GM12801 (cell line): ENCODE results near the gene DGKI.

ENCODE experiments used
- TF ChIP-seq, protein P1 (sequence below): IDR thresholded peaks from one replicate; pipeline ENCODE4 v1.5.1; 2011; ENCODE audit warnings: control low read depth; ENCODE audit not compliant: insufficient read length; ENCODE audit errors: extremely low read depth

The DGKI gene

DNA sequence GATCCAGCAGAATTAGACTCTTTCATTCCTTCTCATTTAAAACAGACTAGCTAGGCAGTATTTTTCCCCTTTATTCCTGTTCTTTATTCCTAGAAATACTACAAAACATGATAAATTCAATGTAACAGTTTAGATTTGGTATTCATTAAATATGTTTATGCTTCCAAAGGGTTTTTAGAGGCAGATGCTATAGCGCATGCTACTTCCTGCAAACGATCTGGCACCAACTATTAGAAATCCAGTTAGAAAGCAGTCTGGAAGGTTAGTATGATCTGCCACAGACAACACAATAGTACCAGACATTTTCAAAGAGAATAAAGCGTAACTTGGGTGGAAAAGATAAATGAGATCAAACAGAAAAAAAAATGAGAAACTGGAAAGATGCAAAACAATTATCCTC lies 439.7 kb downstream of the DGKI start:
- TF ChIP-seq, protein P1, sequence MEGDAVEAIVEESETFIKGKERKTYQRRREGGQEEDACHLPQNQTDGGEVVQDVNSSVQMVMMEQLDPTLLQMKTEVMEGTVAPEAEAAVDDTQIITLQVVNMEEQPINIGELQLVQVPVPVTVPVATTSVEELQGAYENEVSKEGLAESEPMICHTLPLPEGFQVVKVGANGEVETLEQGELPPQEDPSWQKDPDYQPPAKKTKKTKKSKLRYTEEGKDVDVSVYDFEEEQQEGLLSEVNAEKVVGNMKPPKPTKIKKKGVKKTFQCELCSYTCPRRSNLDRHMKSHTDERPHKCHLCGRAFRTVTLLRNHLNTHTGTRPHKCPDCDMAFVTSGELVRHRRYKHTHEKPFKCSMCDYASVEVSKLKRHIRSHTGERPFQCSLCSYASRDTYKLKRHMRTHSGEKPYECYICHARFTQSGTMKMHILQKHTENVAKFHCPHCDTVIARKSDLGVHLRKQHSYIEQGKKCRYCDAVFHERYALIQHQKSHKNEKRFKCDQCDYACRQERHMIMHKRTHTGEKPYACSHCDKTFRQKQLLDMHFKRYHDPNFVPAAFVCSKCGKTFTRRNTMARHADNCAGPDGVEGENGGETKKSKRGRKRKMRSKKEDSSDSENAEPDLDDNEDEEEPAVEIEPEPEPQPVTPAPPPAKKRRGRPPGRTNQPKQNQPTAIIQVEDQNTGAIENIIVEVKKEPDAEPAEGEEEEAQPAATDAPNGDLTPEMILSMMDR: no peak

DNA sequence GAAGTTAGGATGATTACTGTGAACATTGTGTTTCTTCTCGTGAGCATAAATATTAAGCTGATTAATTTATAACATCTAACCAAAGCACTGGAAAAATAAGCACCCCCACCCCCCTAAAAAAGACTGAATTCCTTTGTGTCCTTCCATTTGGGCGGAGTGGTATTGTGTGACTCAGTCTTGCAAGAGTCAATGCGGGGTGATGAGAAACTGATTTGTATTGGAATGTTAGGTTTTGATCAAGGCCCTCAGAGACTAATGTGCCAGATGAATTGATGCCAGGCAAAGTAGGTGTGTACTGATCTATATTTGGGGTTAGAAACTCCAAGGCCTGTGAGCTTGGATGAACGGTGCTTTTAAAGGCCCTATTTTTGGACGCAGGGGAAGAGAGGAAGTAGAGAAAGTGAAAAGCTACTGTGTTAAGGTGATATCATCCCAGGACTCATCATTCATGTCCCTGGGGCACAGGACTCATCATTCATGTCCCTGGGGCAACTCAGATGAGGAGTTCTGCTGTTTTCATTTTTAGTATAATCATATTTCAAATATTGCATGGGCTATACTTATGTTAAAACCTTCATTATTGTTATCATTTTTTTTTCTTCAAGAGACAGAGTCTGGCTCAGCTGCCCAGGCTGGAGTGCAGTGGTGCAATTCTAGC lies 442.0 kb downstream of the DGKI start:
- TF ChIP-seq, protein P1: no peak

DNA sequence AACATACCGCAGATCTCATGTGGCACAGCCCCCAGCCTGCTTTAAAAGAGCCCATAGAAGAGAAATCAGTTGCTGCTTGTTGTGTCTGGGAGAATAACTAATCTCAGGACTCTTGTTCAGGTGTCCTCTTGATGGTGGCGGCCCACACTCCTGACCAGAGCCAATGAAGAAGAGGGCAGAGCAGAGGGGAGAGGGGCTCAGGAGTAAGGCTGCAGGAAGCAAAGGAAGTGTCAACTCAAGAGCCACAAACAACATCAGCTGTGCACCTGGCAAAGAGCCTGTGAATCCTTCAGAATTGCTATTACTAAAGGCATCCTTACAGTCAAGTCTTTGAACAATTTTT lies 443.4 kb downstream of the DGKI start:
- TF ChIP-seq, protein P1: no peak

DNA sequence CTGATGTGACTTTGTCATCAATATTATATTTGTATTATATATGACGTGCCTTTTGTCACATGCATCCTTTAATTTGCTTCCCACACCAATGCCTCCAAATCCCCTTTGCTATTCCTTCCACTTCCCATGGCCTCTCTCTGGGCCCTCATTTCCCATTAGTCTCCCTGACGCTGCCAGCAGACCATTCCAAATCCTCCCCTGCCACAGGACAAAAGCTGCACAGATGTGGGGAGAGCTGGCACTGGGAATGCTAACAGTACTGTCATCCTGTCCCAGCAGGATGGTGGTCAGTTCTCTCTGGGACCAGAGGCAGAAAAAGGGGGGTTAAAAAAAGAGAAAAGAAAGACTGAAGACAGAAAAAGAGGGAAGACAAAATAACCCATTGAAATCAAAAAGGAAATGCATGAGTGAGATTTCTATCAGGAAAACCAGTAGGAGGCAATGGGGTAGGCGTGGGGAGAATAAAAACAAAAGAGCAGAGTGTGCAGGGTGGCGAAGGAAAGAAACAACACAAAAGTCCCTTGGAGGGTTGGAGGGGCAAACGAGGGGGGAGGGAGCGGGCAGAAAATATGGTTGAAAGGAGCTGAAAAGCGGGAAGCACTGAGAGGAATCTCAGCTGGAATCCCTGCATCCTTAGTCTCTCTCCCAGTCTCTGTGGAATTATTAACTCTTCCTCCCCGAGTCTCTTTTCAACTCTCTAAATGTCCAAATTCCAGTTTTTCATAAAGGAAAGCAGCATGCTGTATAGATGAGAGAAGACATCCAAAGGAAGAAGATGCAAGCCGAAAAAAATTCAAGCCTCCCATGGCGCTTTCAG lies 444.0 kb downstream of the DGKI start:
- TF ChIP-seq, protein P1: no peak

DNA sequence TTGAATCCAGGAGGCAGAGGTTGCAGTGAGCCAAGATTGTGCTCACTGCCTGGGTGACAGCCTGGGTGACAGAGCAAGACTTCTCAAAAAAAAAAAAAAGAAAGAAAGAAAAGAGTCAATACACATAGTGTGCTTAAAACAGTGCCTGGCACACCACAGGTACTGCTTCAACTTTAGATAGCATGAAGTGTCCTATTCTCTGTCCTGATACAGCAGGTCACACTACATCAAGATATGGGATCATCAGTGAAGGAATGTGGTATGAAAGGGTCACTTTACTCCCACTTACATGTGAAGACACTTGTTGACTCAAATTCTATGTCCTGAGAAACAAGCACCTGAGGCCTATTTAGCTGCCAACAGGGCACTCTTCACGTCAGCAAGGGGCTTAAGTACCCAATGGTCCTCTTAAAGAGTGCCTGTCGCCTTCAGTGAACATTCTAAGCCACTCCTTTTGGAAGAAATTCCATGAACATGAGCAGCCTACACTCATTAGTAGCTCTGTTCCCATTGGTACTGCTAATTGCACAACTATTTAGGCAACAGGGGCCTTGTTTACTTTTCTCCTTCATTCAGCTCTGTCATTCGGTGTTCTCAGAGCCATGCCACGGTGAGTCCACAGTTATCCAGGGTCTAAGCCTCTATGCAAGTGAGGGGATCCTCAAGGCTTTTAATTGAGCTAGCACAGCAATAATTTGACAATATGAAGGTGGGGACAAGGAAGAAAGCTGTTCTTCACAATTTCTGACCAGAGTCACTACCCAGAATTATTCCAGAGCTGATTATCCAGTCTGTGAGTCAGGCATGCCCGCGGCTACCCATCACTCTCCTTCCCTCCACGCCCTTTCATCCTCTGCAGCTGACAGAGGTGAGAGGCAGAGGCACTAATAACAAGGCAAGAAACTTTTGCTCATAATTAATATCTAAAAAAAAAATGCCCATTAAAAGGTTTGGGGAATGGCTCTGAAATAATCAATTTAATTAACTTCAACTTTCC lies 446.6 kb downstream of the DGKI start:
- TF ChIP-seq, protein P1: no peak

DNA sequence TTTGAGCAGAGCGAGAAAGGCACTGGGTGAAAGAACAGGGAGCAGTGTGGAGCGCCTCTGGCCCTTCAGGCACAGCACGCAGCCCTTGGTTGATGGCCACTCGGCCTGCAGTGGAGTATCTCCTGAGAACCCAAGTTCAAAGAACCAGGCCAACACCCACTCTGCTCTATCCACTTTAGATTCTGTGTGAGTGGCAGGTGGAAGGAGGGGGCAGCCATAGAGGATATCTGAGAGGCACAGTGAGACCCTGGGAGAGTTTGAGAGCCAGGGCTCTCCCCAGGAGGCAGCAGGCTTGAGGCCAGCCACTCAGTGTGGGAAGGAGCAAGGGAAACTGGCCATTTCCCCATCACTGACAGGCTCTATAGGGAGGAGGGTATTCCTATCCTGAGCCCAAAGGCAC lies 450.7 kb downstream of the DGKI start:
- TF ChIP-seq, protein P1: no peak

DNA sequence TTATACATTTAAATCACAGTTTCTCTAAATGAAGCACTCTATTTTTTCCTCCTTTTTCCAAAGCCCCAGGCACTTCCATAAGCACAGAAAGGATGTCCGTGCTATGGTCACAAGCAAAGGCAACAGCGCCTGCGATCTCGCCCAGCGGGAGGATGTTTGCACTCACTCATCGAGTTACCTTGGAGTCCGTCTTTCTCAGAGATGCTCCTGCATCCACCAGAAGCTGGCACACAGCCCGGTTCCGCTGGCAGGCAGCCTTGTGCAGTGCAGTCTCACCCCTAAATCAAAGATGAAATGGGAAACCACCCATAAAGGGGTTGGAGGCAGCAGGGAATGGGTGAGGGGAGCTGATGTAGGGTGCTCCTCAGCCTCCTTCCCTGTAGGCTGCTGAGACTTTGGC lies 451.4 kb downstream of the DGKI start:
- TF ChIP-seq, protein P1: no peak
